ENCODE measurements around the gene E2F4. TPM values are rescaled to one million over a fixed set of nuclear protein-coding genes. Genes with fewer than 3 reads are reported as not detected.

Gene E2F4
- total RNA-seq, 1 donor from 2014 or later = 66.5 TPM

DNA sequence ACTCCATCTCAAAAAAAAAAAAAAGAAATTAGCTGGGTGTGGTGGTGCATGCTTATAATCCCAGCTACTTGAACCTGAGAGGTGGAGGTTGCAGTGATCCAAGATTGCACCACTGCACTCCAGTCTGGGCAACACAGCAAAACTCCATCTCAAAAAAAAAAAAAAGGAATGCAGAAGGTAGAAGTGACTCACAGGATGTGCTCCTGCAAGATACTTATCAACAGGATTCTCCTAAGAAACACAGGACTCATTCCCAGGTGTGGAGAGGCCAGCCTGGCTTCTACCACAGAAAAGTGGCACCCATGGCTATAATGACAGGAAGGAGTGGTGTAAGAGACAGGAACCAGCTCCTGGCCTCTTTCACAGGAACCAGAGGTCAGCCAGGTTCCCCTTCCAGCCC, 20.8 kb downstream of the E2F4 start:
- Histone ChIP-seq H3K27me3 (ENCODE audit: low read depth) (no peaks in the 10 kb centered on the region), H3K4me3 (no peak overlapping the region), H3K9me3 (no peaks in the 10 kb centered on the region), H3K4me1 (peaks cover 25% of the 10 kb centered on the region), H3K36me3 (no peaks in the 10 kb centered on the region), H3K27ac (no peak overlapping the region)
- DNase-seq = no peak
- intact Hi-C loops (cut with DNase I) = no loop called here
- peak; percentile 2 for ATAC-seq
- TF ChIP-seq, protein P1, sequence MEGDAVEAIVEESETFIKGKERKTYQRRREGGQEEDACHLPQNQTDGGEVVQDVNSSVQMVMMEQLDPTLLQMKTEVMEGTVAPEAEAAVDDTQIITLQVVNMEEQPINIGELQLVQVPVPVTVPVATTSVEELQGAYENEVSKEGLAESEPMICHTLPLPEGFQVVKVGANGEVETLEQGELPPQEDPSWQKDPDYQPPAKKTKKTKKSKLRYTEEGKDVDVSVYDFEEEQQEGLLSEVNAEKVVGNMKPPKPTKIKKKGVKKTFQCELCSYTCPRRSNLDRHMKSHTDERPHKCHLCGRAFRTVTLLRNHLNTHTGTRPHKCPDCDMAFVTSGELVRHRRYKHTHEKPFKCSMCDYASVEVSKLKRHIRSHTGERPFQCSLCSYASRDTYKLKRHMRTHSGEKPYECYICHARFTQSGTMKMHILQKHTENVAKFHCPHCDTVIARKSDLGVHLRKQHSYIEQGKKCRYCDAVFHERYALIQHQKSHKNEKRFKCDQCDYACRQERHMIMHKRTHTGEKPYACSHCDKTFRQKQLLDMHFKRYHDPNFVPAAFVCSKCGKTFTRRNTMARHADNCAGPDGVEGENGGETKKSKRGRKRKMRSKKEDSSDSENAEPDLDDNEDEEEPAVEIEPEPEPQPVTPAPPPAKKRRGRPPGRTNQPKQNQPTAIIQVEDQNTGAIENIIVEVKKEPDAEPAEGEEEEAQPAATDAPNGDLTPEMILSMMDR (IDR thresholded peaks at IDR 0.05) = no peak

DNA sequence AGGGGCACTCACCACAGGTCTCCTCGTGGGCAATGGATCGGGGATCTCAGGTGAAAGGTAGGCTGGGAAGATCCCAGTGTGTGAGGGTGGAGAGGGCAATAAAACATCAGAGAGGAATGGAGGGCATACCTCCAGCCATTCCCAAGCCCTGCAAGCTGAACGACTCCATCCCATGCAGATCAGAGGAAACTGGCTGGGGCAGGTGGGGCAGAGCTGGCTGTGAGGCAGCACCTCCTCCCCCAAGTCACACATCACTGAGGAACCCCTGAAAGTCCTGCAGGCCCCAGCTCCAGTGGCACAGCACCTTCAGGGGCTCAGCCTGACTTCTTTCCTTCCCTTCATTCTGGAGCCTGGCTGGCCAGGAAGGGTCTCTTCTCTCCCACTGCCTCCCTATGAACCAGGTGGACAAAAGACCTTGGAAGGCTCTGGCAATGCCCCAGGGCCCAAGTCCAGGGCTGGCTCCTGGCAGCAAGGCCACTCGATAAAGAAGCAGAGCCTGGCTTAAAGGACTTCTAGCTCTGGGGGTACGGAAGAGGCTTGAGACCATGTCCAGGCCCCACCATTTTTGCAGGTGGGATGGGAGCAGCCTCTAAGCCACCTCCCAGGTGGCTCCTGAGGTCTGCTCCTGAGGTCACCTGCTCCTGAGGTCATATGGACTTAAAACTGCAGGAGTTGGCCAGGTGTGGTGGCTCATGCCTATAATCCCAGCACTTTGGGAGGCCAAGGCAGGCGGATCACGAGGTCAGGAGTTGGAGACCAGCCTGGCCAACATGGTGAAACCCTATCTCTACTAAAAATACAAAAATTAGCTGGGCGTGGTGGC, 21.5 kb downstream of the E2F4 start:
- Histone ChIP-seq H3K4me3 (no peak overlapping the region), H3K27me3 (ENCODE audit: low read depth) (no peaks in the 10 kb centered on the region), H3K36me3 (no peaks in the 10 kb centered on the region), H3K9me3 (no peaks in the 10 kb centered on the region), H3K27ac (no peak overlapping the region), H3K4me1 (peaks cover 31% of the 10 kb centered on the region)
- DNase-seq = no peak
- no peak for ATAC-seq
- TF ChIP-seq, protein P1 (IDR thresholded peaks at IDR 0.05) = no peak
- intact Hi-C loops (cut with DNase I) = no loop called here

DNA sequence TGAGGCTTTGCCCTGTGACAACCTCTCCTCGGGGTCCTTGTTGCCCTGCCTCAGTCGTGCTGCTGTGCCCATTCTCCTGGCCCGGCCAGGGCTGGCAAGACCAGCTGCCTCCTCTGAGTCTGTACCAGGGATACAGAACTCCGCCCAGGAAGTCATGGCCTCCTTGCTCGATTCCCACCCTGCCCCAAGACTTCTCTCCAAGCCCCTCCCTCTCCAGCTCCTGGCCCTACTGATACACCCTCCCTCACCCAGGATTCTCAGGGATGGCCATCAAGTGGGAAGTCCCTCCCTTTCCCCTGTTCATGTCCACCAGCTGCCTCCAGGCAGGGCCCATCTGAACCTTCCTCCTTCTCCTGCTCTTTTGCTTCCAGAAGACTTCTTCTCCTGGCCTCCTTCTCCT, 23.8 kb downstream of the E2F4 start:
- intact Hi-C loops (cut with DNase I) = no loop called here
- Histone ChIP-seq H3K27me3 (ENCODE audit: low read depth) (no peaks in the 10 kb centered on the region), H3K36me3 (no peaks in the 10 kb centered on the region), H3K4me1 (peaks cover 31% of the 10 kb centered on the region), H3K4me3 (no peak overlapping the region), H3K9me3 (no peaks in the 10 kb centered on the region), H3K27ac (peak overlapping the region; percentile 74)
- ATAC-seq (no peak), DNase-seq (no peak)
- TF ChIP-seq, protein P1 (IDR thresholded peaks at IDR 0.05) = no peak

DNA sequence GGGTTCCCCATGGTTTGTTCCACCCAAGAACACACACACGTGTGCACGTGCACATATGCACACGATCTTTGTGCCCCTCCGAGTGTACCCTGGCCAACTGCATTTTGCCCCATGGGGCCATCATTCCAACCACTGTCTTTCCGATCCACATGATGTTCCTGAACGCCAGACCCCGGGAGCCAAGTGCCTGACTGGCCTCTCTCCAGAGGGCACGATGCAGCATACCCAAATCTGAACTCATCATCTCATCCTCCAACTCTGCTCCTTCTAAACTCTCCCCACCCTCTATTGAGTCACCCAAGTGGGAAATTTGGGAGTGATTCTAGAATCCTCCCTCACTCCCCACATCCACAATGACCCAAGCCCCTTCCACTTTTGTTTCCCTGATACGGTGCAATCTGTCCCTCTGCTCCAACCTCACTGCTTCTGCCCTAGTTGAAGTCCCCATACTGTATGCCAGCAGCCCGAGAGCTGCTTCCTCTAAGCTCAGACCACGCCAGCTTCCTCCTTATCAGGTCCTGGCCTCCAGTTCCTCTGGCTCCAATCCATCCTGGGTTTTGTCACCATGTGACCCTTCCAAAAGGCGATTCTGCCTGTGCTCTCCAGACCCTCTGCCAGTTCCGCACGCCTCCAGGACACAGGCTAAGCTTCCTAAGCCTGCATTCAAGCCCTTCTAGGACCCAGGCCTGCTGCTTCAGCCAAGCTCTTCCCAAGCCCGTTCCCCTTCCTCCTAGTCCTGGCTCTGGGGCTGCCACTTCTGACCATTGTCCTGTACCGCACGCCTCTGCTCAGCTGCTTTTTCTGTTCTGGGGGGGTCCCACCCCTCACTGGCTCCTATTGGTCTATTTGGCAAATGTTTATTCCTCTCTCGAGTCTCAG, 24.9 kb downstream of the E2F4 start:
- Histone ChIP-seq H3K27me3 (ENCODE audit: low read depth) (no peaks in the 10 kb centered on the region), H3K4me1 (peaks cover 31% of the 10 kb centered on the region), H3K27ac (peak overlapping the region; percentile 74), H3K9me3 (no peaks in the 10 kb centered on the region), H3K4me3 (peak overlapping the region; percentile 5), H3K36me3 (no peaks in the 10 kb centered on the region)
- intact Hi-C loops (cut with DNase I) = no loop called here
- DNase-seq = peak; percentile 67
- TF ChIP-seq, protein P1 (IDR thresholded peaks at IDR 0.05) = no peak
- ATAC-seq = peak; percentile 74 to 83

DNA sequence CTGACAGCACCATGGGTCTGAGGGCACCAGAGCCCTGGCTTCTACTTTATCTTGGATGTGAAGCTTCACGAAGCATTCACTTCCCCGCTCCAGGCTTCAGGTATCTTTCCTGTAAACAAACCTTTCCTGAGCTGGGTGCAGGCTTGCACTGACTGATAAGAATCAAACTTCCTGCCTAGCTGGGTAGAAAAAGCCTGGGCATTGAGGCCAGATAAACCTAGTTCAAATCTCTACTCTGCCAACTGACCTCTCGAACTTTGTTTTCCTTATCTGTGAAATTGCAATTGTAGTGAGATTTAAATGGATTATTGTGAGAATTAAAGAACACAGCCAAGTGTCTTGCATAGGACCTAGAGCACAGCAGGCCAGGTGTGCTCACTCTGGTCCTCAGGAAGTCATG, 32.0 kb downstream of the E2F4 start:
- DNase-seq (no peak), ATAC-seq (no peak)
- peak overlapping the region; percentile 14 for H3K27ac ChIP-seq
- H3K36me3 ChIP-seq = peaks cover 11% of the 10 kb centered on the region
- intact Hi-C loops (cut with DNase I) = no loop called here
- TF ChIP-seq, protein P1 (IDR thresholded peaks at IDR 0.05) = no peak
- no peaks in the 10 kb centered on the region for H3K27me3 ChIP-seq (ENCODE audit: low read depth)
- H3K4me3 ChIP-seq = no peak overlapping the region
- peaks cover 31% of the 10 kb centered on the region for H3K4me1 ChIP-seq
- H3K9me3 ChIP-seq = no peaks in the 10 kb centered on the region
